ENCODE data around the gene YEATS4.

GRCh38 chr12:69343885-69344612 lies 15.5 kb upstream of the YEATS4 start:
- TF ChIP-seq, protein P1, sequence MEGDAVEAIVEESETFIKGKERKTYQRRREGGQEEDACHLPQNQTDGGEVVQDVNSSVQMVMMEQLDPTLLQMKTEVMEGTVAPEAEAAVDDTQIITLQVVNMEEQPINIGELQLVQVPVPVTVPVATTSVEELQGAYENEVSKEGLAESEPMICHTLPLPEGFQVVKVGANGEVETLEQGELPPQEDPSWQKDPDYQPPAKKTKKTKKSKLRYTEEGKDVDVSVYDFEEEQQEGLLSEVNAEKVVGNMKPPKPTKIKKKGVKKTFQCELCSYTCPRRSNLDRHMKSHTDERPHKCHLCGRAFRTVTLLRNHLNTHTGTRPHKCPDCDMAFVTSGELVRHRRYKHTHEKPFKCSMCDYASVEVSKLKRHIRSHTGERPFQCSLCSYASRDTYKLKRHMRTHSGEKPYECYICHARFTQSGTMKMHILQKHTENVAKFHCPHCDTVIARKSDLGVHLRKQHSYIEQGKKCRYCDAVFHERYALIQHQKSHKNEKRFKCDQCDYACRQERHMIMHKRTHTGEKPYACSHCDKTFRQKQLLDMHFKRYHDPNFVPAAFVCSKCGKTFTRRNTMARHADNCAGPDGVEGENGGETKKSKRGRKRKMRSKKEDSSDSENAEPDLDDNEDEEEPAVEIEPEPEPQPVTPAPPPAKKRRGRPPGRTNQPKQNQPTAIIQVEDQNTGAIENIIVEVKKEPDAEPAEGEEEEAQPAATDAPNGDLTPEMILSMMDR (IDR thresholded peaks at IDR 0.05 in 8 of 11, conservative IDR thresholded peaks at IDR 0.05 in 3 of 11) = no peak
- TF ChIP-seq POLR2A (IDR thresholded peaks at IDR 0.05) = no peak
